HepG2 (cell line): ENCODE measurements around the gene CCDC87. TPM values are rescaled to one million over a fixed set of nuclear protein-coding genes. Genes with fewer than 3 reads are reported as not detected.

Experiments
- ASH2L ChIP-seq: fragments of 300-600, 200-600 bp; sonication (generic); IDR thresholded peaks from 2 replicates; pipeline ENCODE4 v1.7.0; 2017; ENCODE audit warnings: low read depth, mild to moderate bottlenecking, moderate library complexity, mixed read lengths, low read length; ENCODE audit not compliant: insufficient read length
- HNF4A ChIP-seq: sonication (generic); formaldehyde crosslinking; IDR thresholded peaks from 2 replicates; pipeline ENCODE4 v1.4.0; 2020; ENCODE audit warnings: missing genetic modification reagents
- TOE1 ChIP-seq: sonication (generic); formaldehyde crosslinking; IDR thresholded peaks from 2 replicates; pipeline ENCODE4 v1.4.0; 2020; ENCODE audit warnings: mild to moderate bottlenecking, missing genetic modification reagents
- ZNF331 ChIP-seq: sonication (generic); formaldehyde crosslinking; IDR thresholded peaks from 2 replicates; pipeline ENCODE4 v1.4.0; 2020; ENCODE audit warnings: missing genetic modification reagents
- ZNF44 ChIP-seq: sonication (generic); formaldehyde crosslinking; IDR thresholded peaks from 2 replicates; pipeline ENCODE4 v1.5.1; 2020; ENCODE audit warnings: mild to moderate bottlenecking, missing genetic modification reagents
- ZNF530 ChIP-seq: sonication (generic); formaldehyde crosslinking; IDR thresholded peaks from 2 replicates; pipeline ENCODE4 v1.5.0; 2020; ENCODE audit warnings: low read depth, mild to moderate bottlenecking, missing genetic modification reagents
- ZNF660 ChIP-seq: sonication (generic); formaldehyde crosslinking; IDR thresholded peaks from 2 replicates; pipeline ENCODE4 v1.5.1; 2020; ENCODE audit warnings: mild to moderate bottlenecking, low read depth, missing genetic modification reagents, borderline replicate concordance
- ZSCAN12 ChIP-seq: sonication (generic); formaldehyde crosslinking; IDR thresholded peaks from 2 replicates; pipeline ENCODE4 v1.9.0; 2021; ENCODE audit warnings: mild to moderate bottlenecking, missing genetic modification reagents
- polyA plus RNA-seq, 8 experiments: library from polyadenylated mRNA; depleted of rRNA in 3 of 8; stranded (reverse) in 7 of 8; unstranded in 1 of 8; fragments of >200 nt; fragmentation: Illumina TruSeq in 4 of 8; extraction: Trizol in 4 of 8; gene quantifications; 2 replicates each; pipeline versions ENCODE4 v1.2.1 to v1.2.3, GENCODE V29; 2011 to 2016; ENCODE audit warnings: low read depth in 4 of 8, missing spikeins in 1 of 8, mixed read lengths in 1 of 8; ENCODE audit not compliant: insufficient read depth in 1 of 8
- total RNA-seq, 5 experiments: library from RNA; depleted of rRNA; stranded (reverse); fragments of >200 nt; fragmentation: Illumina TruSeq; extraction: Trizol; gene quantifications; 2 replicates each; pipeline ENCODE4 v1.2.3, GENCODE V29; 2016; ENCODE audit warnings: low read depth in 1 of 5
- TF ChIP-seq, protein P1 (sequence below): IDR thresholded peaks from 2 replicates; pipeline ENCODE4 v1.6.1; 2012; ENCODE audit warnings: low read depth, low read length, improper control_type of control experiment
- TF ChIP-seq, protein P2 (sequence below): sonication (generic); formaldehyde crosslinking; IDR thresholded peaks from 2 replicates; pipeline ENCODE4 v1.5.0; 2020; ENCODE audit warnings: mild to moderate bottlenecking, missing genetic modification reagents

The CCDC87 gene
- total and polyA plus RNA-seq, 2 of the 13 experiments (the other 11 are each of a cell fraction or from before 2014, with no cell fraction given): 0.05 to 0.42 TPM

DNA sequence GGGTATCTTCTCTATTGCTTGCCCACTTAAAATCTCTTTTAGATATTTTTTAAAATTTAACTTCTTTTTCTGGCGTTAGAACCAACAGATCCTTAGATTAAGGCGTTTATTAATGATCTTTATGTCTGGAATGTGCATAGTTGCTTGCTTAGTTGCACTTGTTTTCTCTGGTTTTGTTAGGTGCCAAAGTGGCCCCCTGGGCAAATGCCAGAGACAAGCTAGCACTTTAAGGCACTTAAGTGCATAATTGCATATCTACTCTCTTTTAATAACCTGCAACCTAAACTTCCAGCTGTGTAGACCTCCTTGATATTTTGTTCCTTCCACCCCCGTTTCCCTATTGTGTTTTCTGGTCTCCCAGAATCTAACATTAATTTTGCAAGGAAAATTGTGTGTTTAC lies 49.0 kb upstream of the CCDC87 start (continued):
- TF ChIP-seq, protein P1, sequence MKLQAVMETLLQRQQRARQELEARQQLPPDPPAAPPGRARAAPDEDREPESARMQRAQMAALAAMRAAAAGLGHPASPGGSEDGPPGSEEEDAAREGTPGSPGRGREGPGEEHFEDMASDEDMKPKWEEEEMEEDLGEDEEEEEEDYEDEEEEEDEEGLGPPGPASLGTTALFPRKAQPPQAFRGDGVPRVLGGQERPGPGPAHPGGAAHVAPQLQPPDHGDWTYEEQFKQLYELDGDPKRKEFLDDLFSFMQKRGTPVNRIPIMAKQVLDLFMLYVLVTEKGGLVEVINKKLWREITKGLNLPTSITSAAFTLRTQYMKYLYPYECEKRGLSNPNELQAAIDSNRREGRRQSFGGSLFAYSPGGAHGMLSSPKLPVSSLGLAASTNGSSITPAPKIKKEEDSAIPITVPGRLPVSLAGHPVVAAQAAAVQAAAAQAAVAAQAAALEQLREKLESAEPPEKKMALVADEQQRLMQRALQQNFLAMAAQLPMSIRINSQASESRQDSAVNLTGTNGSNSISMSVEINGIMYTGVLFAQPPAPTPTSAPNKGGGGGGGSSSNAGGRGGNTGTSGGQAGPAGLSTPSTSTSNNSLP: no peak
- no peak for TF ChIP-seq ZNF530 (CRISPR knock-in tag)
- no peak for TF ChIP-seq ZNF331 (CRISPR knock-in tag)
- no peak for TF ChIP-seq ZNF44 (CRISPR knock-in tag)
- no peak for TF ChIP-seq ZSCAN12
- TF ChIP-seq TOE1 (CRISPR knock-in tag): no peak
- TF ChIP-seq, protein P2, sequence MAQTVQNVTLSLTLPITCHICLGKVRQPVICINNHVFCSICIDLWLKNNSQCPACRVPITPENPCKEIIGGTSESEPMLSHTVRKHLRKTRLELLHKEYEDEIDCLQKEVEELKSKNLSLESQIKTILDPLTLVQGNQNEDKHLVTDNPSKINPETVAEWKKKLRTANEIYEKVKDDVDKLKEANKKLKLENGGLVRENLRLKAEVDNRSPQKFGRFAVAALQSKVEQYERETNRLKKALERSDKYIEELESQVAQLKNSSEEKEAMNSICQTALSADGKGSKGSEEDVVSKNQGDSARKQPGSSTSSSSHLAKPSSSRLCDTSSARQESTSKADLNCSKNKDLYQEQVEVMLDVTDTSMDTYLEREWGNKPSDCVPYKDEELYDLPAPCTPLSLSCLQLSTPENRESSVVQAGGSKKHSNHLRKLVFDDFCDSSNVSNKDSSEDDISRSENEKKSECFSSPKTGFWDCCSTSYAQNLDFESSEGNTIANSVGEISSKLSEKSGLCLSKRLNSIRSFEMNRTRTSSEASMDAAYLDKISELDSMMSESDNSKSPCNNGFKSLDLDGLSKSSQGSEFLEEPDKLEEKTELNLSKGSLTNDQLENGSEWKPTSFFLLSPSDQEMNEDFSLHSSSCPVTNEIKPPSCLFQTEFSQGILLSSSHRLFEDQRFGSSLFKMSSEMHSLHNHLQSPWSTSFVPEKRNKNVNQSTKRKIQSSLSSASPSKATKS (CRISPR knock-in tag): no peak
- no peak for TF ChIP-seq HNF4A (CRISPR knock-in tag)
- TF ChIP-seq ASH2L: no peak
- TF ChIP-seq ZNF660 (CRISPR knock-in tag): no peak
- TF ChIP-seq, all 625 proteins: peak for 0
